ENCODE data around the gene ZDHHC11. TPM values are rescaled to one million over a fixed set of nuclear protein-coding genes. Genes with fewer than 3 reads are reported as not detected.

ZDHHC11 gene
- total and polyA plus RNA-seq, 2 of the 4 experiments (the other 2 are of a cell fraction) = 0.36 to 1.6 TPM

DNA sequence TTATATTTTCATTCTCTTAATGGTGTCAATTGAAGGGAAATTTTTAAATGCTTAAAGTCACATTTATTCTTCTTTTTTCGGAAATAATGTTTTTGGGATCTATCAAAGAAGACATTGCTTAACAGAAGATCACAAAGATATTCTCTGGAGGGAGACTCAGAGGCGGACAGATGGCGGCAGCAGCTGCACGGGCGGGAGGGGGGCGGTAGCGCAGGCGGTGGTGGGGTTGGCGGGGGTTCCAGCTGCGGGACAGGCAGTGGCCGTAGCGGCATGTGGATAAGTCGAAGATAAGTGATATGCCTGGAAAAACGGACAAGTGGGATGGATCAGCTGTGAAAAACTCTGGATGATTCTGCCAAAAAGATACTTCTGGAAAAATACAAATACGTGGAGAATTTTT is 34.6 kb downstream of the ZDHHC11 start:
- Histone ChIP-seq H3K36me3 (ENCODE audit: control insufficient read depth, insufficient read depth, low read length) (no peaks in the 10 kb centered on the region), H3K56ac (ENCODE audit: extremely low read depth, insufficient read depth, low read length) (no peak overlapping the region), H3K4me2 (ENCODE audit: low read depth, low read length) (no peak overlapping the region), H3K27ac (ENCODE audit: insufficient read depth, low read length) (no peak overlapping the region), H2BK120ac (ENCODE audit: low read depth, low read length) (no peak overlapping the region), H3K9me3 (ENCODE audit: control insufficient read depth, insufficient read depth, low read length) (peaks cover 4% of the 10 kb centered on the region; the same call in 1 of the 2 replicates), H3K9me1 (ENCODE audit: insufficient read depth, low read length) (no peaks in the 10 kb centered on the region), H3K4ac (ENCODE audit: low read depth, low read length) (no peak overlapping the region), H3K14ac (replicated peaks; ENCODE audit: low read depth, low read length) (no peak overlapping the region), H3K4me3 (ENCODE audit: insufficient read depth, low read depth, low read length) (no peak overlapping the region), H2BK15ac (ENCODE audit: low read depth, low read length) (no peak overlapping the region), H3K27me3 (ENCODE audit: control insufficient read depth, insufficient read depth, low read length) (peaks cover 4% of the 10 kb centered on the region; the same call in 1 of the 2 replicates), H2AK5ac (ENCODE audit: low read depth, low read length) (no peak overlapping the region), H4K91ac (ENCODE audit: insufficient read depth, low read depth, low read length) (no peak overlapping the region), H3K9ac (ENCODE audit: low read depth, low read length) (no peak overlapping the region), H2BK5ac (ENCODE audit: low read depth, low read length, poor library complexity, severe bottlenecking) (no peak overlapping the region), H4K5ac (ENCODE audit: low read depth, low read length) (no peak overlapping the region), H2BK20ac (ENCODE audit: low read depth, low read length) (no peak overlapping the region), H3K79me1 (ENCODE audit: low read depth in 1 of 2, low read length in 2 of 2) (no peaks in the 10 kb centered on the region), H3K23ac (ENCODE audit: low read depth, low read length) (no peak overlapping the region), H2AK9ac (replicated peaks; ENCODE audit: low read depth, low read length, poor library complexity) (no peak overlapping the region), H3K18ac (ENCODE audit: low read depth, low read length) (no peak overlapping the region), H4K20me1 (ENCODE audit: insufficient read depth, low read length) (no peaks in the 10 kb centered on the region), H2AFZ (replicated peaks; ENCODE audit: low read length, poor library complexity) (no peak overlapping the region), H4K8ac (ENCODE audit: low read depth in 2 of 2, low read length in 2 of 2) (no peak overlapping the region), H3K4me1 (ENCODE audit: control insufficient read depth, insufficient read depth, low read length) (no peaks in the 10 kb centered on the region)
- TF ChIP-seq SMC3 (IDR thresholded peaks at IDR 0.05; ENCODE audit: low read depth, low read length) (no peak), MAFK (IDR thresholded peaks at IDR 0.05; ENCODE audit: low read depth, low read length) (no peak), FOS (IDR thresholded peaks at IDR 0.05; ENCODE audit: low read depth, low read length) (no peak), BHLHE40 (IDR thresholded peaks at IDR 0.05; ENCODE audit: low read depth, low read length) (no peak), RAD21 (IDR thresholded peaks at IDR 0.05; ENCODE audit: low read length) (no peak), POLR2A (IDR thresholded peaks at IDR 0.05; ENCODE audit: low read depth, low read length) (no peak), CHD1 (IDR thresholded peaks at IDR 0.05; ENCODE audit: low read depth, low read length) (no peak), RFX5 (IDR thresholded peaks at IDR 0.05; ENCODE audit: low read depth, low read length) (no peak), MXI1 (IDR thresholded peaks at IDR 0.05; ENCODE audit: borderline replicate concordance, low read depth, low read length) (no peak), MAZ (IDR thresholded peaks at IDR 0.05; ENCODE audit: borderline replicate concordance, low read depth, low read length) (no peak), RCOR1 (IDR thresholded peaks at IDR 0.05; ENCODE audit: insufficient replicate concordance, low read length) (no peak), CEBPB (IDR thresholded peaks at IDR 0.05; ENCODE audit: low read depth, low read length) (no peak), NFE2L2 (IDR thresholded peaks at IDR 0.05; ENCODE audit: low read depth, low read length) (no peak)
- TF ChIP-seq, protein P1, sequence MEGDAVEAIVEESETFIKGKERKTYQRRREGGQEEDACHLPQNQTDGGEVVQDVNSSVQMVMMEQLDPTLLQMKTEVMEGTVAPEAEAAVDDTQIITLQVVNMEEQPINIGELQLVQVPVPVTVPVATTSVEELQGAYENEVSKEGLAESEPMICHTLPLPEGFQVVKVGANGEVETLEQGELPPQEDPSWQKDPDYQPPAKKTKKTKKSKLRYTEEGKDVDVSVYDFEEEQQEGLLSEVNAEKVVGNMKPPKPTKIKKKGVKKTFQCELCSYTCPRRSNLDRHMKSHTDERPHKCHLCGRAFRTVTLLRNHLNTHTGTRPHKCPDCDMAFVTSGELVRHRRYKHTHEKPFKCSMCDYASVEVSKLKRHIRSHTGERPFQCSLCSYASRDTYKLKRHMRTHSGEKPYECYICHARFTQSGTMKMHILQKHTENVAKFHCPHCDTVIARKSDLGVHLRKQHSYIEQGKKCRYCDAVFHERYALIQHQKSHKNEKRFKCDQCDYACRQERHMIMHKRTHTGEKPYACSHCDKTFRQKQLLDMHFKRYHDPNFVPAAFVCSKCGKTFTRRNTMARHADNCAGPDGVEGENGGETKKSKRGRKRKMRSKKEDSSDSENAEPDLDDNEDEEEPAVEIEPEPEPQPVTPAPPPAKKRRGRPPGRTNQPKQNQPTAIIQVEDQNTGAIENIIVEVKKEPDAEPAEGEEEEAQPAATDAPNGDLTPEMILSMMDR (conservative IDR thresholded peaks at IDR 0.05; ENCODE audit: low read depth, low read length) = no peak
- TF ChIP-seq, protein P2, sequence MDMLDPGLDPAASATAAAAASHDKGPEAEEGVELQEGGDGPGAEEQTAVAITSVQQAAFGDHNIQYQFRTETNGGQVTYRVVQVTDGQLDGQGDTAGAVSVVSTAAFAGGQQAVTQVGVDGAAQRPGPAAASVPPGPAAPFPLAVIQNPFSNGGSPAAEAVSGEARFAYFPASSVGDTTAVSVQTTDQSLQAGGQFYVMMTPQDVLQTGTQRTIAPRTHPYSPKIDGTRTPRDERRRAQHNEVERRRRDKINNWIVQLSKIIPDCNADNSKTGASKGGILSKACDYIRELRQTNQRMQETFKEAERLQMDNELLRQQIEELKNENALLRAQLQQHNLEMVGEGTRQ (IDR thresholded peaks at IDR 0.05; ENCODE audit: low read depth, low read length) = no peak
- TF ChIP-seq, protein P3, sequence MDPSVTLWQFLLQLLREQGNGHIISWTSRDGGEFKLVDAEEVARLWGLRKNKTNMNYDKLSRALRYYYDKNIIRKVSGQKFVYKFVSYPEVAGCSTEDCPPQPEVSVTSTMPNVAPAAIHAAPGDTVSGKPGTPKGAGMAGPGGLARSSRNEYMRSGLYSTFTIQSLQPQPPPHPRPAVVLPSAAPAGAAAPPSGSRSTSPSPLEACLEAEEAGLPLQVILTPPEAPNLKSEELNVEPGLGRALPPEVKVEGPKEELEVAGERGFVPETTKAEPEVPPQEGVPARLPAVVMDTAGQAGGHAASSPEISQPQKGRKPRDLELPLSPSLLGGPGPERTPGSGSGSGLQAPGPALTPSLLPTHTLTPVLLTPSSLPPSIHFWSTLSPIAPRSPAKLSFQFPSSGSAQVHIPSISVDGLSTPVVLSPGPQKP (IDR thresholded peaks at IDR 0.05; ENCODE audit: borderline replicate concordance, low read depth, low read length) = no peak
- no TSS peak for BruUV-seq (replicated peaks)
- DNase-seq (no peak), ATAC-seq (ENCODE audit: low read depth) (no peak)
- WGBS, 2 experiments (ENCODE audit: extremely low coverage in 2 of 2, insufficient read length in 1 of 2) = 89% methylated on average over 14 of the region's 15 CpGs; no CpG with 5 or more reads in 1 of the 2 experiments
- CTCF ChIA-PET = no interaction called here
- dilution Hi-C loops (cut with HindIII; ENCODE audit: low sequenced_read_pairs, unreplicated experiment) (no loop called here), in situ Hi-C loops (cut with MboI; ENCODE audit: low sequenced_read_pairs) (no loop called here), intact Hi-C loops (cut with micrococcal nuclease) (no loop called here)
- POLR2A ChIA-PET (ENCODE audit: unreplicated experiment) = no interaction called here
